HEK293 (cell line): ENCODE measurements around the gene SLC18B1.

Source experiments
- CTCF ChIA-PET: fragments of 350-600 bp; formaldehyde crosslinking; extraction: SDS; loops from one replicate; lab custom pipeline; 2021; ENCODE audit warnings: antibody characterized with exemption; lab: Yijun Ruan, JAX
- POLR2A ChIA-PET: fragments of 300-600 bp; formaldehyde crosslinking; extraction: SDS; loops from one replicate; lab custom pipeline; 2020; ENCODE audit warnings: antibody characterized with exemption, inconsistent platforms; lab: Yijun Ruan, JAX
- H3K27ac ChIP-seq: fragments of 200-500 bp; sonication (Bioruptor generic); 2 replicates; pipeline ENCODE4 v1.5.1; 2014; ENCODE audit warnings: low read depth, low read length, control low read depth, inconsistent platforms; ENCODE audit errors: extremely low read depth
- H3K36me3 ChIP-seq, 2 experiments: fragments of 200-500 bp in 1 of 2; sonication (Bioruptor generic) in 1 of 2; 1 replicate in 1 of 2; 2 replicates in 1 of 2; pipeline ENCODE4 v1.5.1; 2014 to 2017; ENCODE audit warnings: inconsistent platforms in 2 of 2, low read length in 2 of 2; ENCODE audit not compliant: control insufficient read depth in 2 of 2, insufficient read depth in 1 of 2
- H3K4me1 ChIP-seq: fragments of 200-500 bp; sonication (Bioruptor generic); 2 replicates; pipeline ENCODE4 v1.5.1; 2014; ENCODE audit warnings: mild to moderate bottlenecking, low read length, inconsistent platforms; ENCODE audit not compliant: control insufficient read depth, insufficient read depth
- H3K4me3 ChIP-seq: 2 replicates; pipeline ENCODE4 v1.5.1; 2011; ENCODE audit warnings: low read depth, mild to moderate bottlenecking, control low read depth, low read length, moderate library complexity
- H3K9me3 ChIP-seq: fragments of 200-500 bp; sonication (Bioruptor generic); 2 replicates; pipeline ENCODE4 v1.5.1; 2014; ENCODE audit warnings: low read depth, low read length, inconsistent platforms; ENCODE audit not compliant: control insufficient read depth, insufficient read depth
- GLI4 ChIP-seq: fragments of 450-650 bp; formaldehyde crosslinking; IDR thresholded peaks from 2 replicates; pipeline ENCODE4 v1.5.1; 2016; ENCODE audit warnings: missing biosample characterization, missing genetic modification characterization
- HOXA7 ChIP-seq: sonication (generic); formaldehyde crosslinking; IDR thresholded peaks from 2 replicates; pipeline ENCODE4 v1.8.1; 2022; ENCODE audit warnings: missing genetic modification reagents, borderline replicate concordance
- KLF8 ChIP-seq: fragments of 450-650 bp; formaldehyde crosslinking; IDR thresholded peaks from 2 replicates; pipeline ENCODE4 v1.5.1; 2016; ENCODE audit warnings: missing biosample characterization, missing genetic modification characterization
- PBX3 ChIP-seq: sonication (generic); formaldehyde crosslinking; IDR thresholded peaks from 2 replicates; pipeline ENCODE4 v1.8.1; 2022; ENCODE audit warnings: mild to moderate bottlenecking, moderate library complexity, missing genetic modification reagents
- PRDM2 ChIP-seq: fragments of 450-650 bp; formaldehyde crosslinking; IDR thresholded peaks from 2 replicates; pipeline ENCODE4 v1.5.1; 2016; ENCODE audit warnings: missing biosample characterization, missing genetic modification characterization, borderline replicate concordance
- RBAK ChIP-seq: fragments of 450-650 bp; formaldehyde crosslinking; IDR thresholded peaks from 2 replicates; pipeline ENCODE4 v1.5.1; 2016; ENCODE audit warnings: missing biosample characterization, missing genetic modification characterization
- ZFHX2 ChIP-seq: fragments of 450-650 bp; formaldehyde crosslinking; conservative IDR thresholded peaks from 2 replicates; pipeline ENCODE4 v1.5.1; 2016; ENCODE audit warnings: missing biosample characterization, missing genetic modification characterization
- ZNF169 ChIP-seq: fragments of 450-650 bp; formaldehyde crosslinking; IDR thresholded peaks from 2 replicates; pipeline ENCODE4 v1.5.1; 2016; ENCODE audit warnings: missing biosample characterization, missing genetic modification characterization
- ZNF19 ChIP-seq: fragments of 450-650 bp; formaldehyde crosslinking; IDR thresholded peaks from 2 replicates; pipeline ENCODE4; 2016; ENCODE audit warnings: missing biosample characterization, missing genetic modification characterization, low read depth
- ZNF350 ChIP-seq: fragments of 450-650 bp; formaldehyde crosslinking; IDR thresholded peaks from 2 replicates; pipeline ENCODE4 v1.5.0; 2017; ENCODE audit warnings: missing biosample characterization, mild to moderate bottlenecking, missing genetic modification characterization
- ZNF394 ChIP-seq: fragments of 450-650 bp; formaldehyde crosslinking; IDR thresholded peaks from 2 replicates; pipeline ENCODE4 v1.5.1; 2016; ENCODE audit warnings: missing biosample characterization, missing genetic modification characterization, mild to moderate bottlenecking, moderate library complexity, borderline replicate concordance
- ZNF560 ChIP-seq: fragments of 450-650 bp; formaldehyde crosslinking; IDR thresholded peaks from 2 replicates; pipeline ENCODE4 v1.5.1; 2017; ENCODE audit warnings: missing biosample characterization, missing genetic modification characterization, borderline replicate concordance
- ZNF639 ChIP-seq: fragments of 450-650 bp; formaldehyde crosslinking; IDR thresholded peaks from 2 replicates; pipeline ENCODE4 v1.5.1; 2016; ENCODE audit warnings: missing biosample characterization, missing genetic modification characterization
- ZNF785 ChIP-seq: fragments of 450-650 bp; formaldehyde crosslinking; IDR thresholded peaks from 2 replicates; pipeline ENCODE4 v1.5.1; 2016; ENCODE audit warnings: missing biosample characterization, missing genetic modification characterization
- ZXDB ChIP-seq: fragments of 450-650 bp; formaldehyde crosslinking; IDR thresholded peaks from 2 replicates; pipeline ENCODE4 v1.5.1; 2016; ENCODE audit warnings: missing biosample characterization, missing genetic modification characterization

The SLC18B1 gene

GRCh38 chr6:132751306-132751705 lies 47.1 kb downstream of the SLC18B1 start:
- Histone ChIP-seq H3K36me3 (no peaks in the 10 kb centered on the region), H3K4me3 (no peak overlapping the region), H3K9me3 (no peaks in the 10 kb centered on the region), H3K27ac (no peak overlapping the region), H3K4me1 (no peaks in the 10 kb centered on the region)
- TF ChIP-seq PBX3 (CRISPR knock-in tag) (no peak), HOXA7 (CRISPR knock-in tag) (no peak), KLF8 (tag by site-specific recombination) (no peak)
- ChIA-PET POLR2A (no interaction called here), CTCF (interaction anchor here (0.6 to 0.9 kb wide), 2 partner anchors 48 to 67 kb away, joined by 3 read pairs; no protein-coding TSS in a partner anchor)

- Histone ChIP-seq H3K27ac (no peak overlapping the region), H3K4me1 (no peaks in the 10 kb centered on the region), H3K4me3 (no peak overlapping the region), H3K36me3 (no peaks in the 10 kb centered on the region)
- CTCF ChIA-PET, result interaction anchor here (0.6 to 0.9 kb wide), 3 partner anchors 38 to 449 kb away, joined by 3 read pairs; no protein-coding TSS in a partner anchor
- POLR2A ChIA-PET, result no interaction called here
- TF ChIP-seq RBAK (tag by site-specific recombination) (no peak), ZNF19 (tag by site-specific recombination) (no peak), ZNF639 (tag by site-specific recombination) (no peak), ZNF560 (tag by site-specific recombination) (no peak), GLI4 (tag by site-specific recombination) (no peak), ZNF394 (no peak), ZFHX2 (tag by site-specific recombination) (no peak), ZNF785 (no peak), ZNF169 (tag by site-specific recombination) (no peak), ZXDB (no peak), ZNF350 (tag by site-specific recombination) (no peak), PRDM2 (no peak)
- TF ChIP-seq, all 188 proteins: peak for 0
- no peaks in the 10 kb centered on the region for H3K9me3 ChIP-seq
These were observed 47.8 kb downstream of the SLC18B1 start for GRCh38 chr6:132750455-132751248.
